Measurements from ENCODE around the gene IQCH. TPM values are rescaled to one million over a fixed set of nuclear protein-coding genes. Genes with fewer than 3 reads are reported as not detected.

Gene IQCH
- total and polyA plus RNA-seq, 10 donors = 0.12 to 2.3 (median 1.3) TPM

GRCh38 chr15:67210555-67211168 is 43.9 kb upstream of the IQCH start:
- H3K27me3 ChIP-seq (replicated peaks in 1 of 7) = no peaks in the 10 kb centered on the region
- H3K4me3 ChIP-seq = no peak overlapping the region
- no peak for TF ChIP-seq POLR2A (IDR thresholded peaks at IDR 0.05)
- TF ChIP-seq CTCF (IDR thresholded peaks at IDR 0.05 in 8 of 11, conservative IDR thresholded peaks at IDR 0.05 in 3 of 11) = no peak
- TF ChIP-seq POLR2AphosphoS5 (IDR thresholded peaks at IDR 0.05) = no peak
- intact Hi-C loops (cut with DNase I; ENCODE audit: low total_unique reads) = no loop called here
- no peak for DNase-seq
- H3K36me3 ChIP-seq = peaks cover 0 to 42% (median 13%) of the 10 kb centered on the region in 6 donors
- H3K27ac ChIP-seq = no peak overlapping the region
- no peaks in the 10 kb centered on the region for H3K4me1 ChIP-seq
- H3K9me3 ChIP-seq = no peaks in the 10 kb centered on the region
- 89 to 94% (median 93%) methylated on average over 5 of the region's 5 CpGs for WGBS, 5 donors

GRCh38 chr15:67212684-67213367 is 41.8 kb upstream of the IQCH start:
- DNase-seq = no peak
- Histone ChIP-seq H3K27ac (no peak overlapping the region), H3K36me3 (peaks cover 0 to 28% (median 13%) of the 10 kb centered on the region in 6 donors), H3K27me3 (replicated peaks in 1 of 7) (no peaks in the 10 kb centered on the region), H3K4me3 (no peak overlapping the region), H3K9me3 (no peaks in the 10 kb centered on the region), H3K4me1 (no peaks in the 10 kb centered on the region)
- 88 to 98% (median 96%) methylated on average over 4 of the region's 4 CpGs for WGBS, 5 donors
- intact Hi-C loops (cut with DNase I; ENCODE audit: low total_unique reads) = no loop called here
- TF ChIP-seq POLR2A (IDR thresholded peaks at IDR 0.05) = no peak
- no peak for TF ChIP-seq CTCF (IDR thresholded peaks at IDR 0.05 in 8 of 11, conservative IDR thresholded peaks at IDR 0.05 in 3 of 11)
- no peak for TF ChIP-seq POLR2AphosphoS5 (IDR thresholded peaks at IDR 0.05)

GRCh38 chr15:67215102-67215501 is 39.5 kb upstream of the IQCH start:
- Histone ChIP-seq H3K27ac (no peak overlapping the region), H3K9me3 (no peaks in the 10 kb centered on the region), H3K27me3 (replicated peaks in 1 of 7) (no peaks in the 10 kb centered on the region), H3K36me3 (peaks cover 0 to 29% (median 3%) of the 10 kb centered on the region in 6 donors), H3K4me3 (no peak overlapping the region), H3K4me1 (no peaks in the 10 kb centered on the region)
- intact Hi-C loops (cut with DNase I; ENCODE audit: low total_unique reads) = no loop called here
- 80 to 91% (median 83%) methylated on average over 6 of the region's 6 CpGs for WGBS, 5 donors
- no peak for TF ChIP-seq CTCF (IDR thresholded peaks at IDR 0.05 in 8 of 11, conservative IDR thresholded peaks at IDR 0.05 in 3 of 11)
- no peak for DNase-seq

- no peaks in the 10 kb centered on the region for H3K4me1 ChIP-seq
- H3K9me3 ChIP-seq = no peaks in the 10 kb centered on the region
- H3K4me3 ChIP-seq = no peak overlapping the region
- no peak overlapping the region for H3K27ac ChIP-seq
- TF ChIP-seq POLR2AphosphoS5 (IDR thresholded peaks at IDR 0.05) (no peak), POLR2A (IDR thresholded peaks at IDR 0.05) (no peak), CTCF (IDR thresholded peaks at IDR 0.05 in 8 of 11, conservative IDR thresholded peaks at IDR 0.05 in 3 of 11) (no peak)
- H3K36me3 ChIP-seq = peaks cover 0 to 44% (median 3%) of the 10 kb centered on the region in 6 donors
- intact Hi-C loops (cut with DNase I; ENCODE audit: low total_unique reads) = no loop called here
- DNase-seq = no peak
- no peaks in the 10 kb centered on the region for H3K27me3 ChIP-seq (replicated peaks in 1 of 7)
These were observed 37.7 kb upstream of the IQCH start for GRCh38 chr15:67216859-67217258.
